ENCODE data around the gene SEPTIN3.
A peak's percentile ranks its signal among the peaks of the same experiment; 100 is the strongest.
"Not testable (repeated sequence)": the region's sequence is repeated elsewhere in the genome, so short reads cannot be mapped to it uniquely, and the experiment has no call there.

The SEPTIN3 gene

DNA sequence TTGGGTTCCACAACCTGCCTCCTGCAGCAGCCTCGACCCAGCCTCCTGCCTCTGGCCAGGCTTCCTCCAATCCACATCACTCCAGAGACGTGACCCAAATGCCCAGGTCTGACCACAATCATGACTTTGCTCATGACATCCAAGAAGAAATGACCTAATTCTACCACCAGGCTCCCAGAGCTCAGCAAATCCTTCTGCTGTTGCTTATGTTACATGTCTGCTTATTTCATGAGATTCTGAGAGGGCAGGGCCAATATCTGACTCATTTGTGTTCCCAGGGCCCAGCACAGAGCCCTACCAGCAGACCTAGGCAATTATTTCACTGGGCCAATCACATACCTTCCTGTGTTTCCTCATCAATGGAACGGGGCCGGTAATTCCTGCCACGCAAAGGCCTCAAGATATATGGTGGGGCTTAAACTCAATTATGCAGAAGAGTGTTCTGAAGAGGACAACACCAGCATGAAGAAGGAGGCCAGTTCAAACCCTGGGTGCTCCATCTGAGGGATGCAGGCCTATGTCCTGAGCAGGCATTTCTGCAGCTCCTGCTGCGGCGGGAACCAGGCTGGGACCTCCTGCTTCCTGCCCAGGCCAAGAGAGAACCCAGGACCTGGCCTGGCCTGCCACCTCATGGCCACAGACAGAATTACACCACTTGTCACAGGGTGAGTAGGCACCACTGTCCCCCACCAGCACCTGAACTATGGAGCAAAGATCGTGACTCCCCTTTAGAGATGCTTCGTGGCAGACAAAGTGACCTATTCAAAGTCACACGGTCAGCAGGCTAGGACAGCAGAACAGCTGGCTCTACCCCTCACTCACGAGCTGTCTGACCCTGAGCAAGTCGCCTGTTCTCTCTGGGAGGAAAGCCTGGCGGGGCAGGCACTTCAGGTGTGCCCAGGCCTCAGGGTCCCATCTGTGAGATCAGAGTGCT is 28.1 kb upstream of the SEPTIN3 start:
- TF ChIP-seq, protein P1, sequence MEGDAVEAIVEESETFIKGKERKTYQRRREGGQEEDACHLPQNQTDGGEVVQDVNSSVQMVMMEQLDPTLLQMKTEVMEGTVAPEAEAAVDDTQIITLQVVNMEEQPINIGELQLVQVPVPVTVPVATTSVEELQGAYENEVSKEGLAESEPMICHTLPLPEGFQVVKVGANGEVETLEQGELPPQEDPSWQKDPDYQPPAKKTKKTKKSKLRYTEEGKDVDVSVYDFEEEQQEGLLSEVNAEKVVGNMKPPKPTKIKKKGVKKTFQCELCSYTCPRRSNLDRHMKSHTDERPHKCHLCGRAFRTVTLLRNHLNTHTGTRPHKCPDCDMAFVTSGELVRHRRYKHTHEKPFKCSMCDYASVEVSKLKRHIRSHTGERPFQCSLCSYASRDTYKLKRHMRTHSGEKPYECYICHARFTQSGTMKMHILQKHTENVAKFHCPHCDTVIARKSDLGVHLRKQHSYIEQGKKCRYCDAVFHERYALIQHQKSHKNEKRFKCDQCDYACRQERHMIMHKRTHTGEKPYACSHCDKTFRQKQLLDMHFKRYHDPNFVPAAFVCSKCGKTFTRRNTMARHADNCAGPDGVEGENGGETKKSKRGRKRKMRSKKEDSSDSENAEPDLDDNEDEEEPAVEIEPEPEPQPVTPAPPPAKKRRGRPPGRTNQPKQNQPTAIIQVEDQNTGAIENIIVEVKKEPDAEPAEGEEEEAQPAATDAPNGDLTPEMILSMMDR (conservative IDR thresholded peaks at IDR 0.05; ENCODE audit: low read depth), result peak; percentile 80
- H3K27ac ChIP-seq, result peak overlapping the region; percentile 80
- peak; percentile 46 for DNase-seq (ENCODE audit: low spot score)
- ChIA-PET CTCF (interaction anchor here (0.6 to 1.7 kb wide), 10 partner anchors 16 to 1828 kb away, joined by 3 to 7 read pairs (median 4); partner anchors contain the start of gene MEI1), POLR2A (ENCODE audit: low non-redundant PET) (no interaction called here)

DNA sequence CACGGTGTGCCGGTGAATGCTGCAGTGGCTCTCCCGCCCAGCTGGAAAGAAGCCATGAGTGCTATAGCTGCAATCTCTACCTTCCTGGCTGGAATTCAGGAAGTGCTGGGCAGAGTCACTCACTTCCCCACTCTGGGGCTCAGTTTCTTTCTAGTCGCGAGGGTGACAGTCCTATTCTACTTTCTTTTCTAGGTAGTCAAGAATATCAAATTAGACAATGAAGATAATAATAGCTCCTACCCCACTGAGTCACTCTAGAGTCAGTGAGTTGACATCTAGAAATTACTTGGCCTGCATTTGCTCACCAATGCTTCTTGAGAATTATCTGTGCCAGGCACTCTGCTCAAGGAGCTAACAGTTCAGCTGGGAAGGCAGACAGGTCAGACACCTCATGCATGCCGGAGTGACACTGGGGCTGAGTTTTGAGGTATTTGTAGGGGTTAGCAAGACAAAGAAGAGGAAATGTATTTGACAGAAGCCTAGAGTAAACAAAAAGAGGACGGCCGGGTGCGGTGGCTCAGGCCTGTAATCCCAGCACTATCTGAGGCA is 25.5 kb upstream of the SEPTIN3 start:
- POLR2A ChIA-PET (ENCODE audit: low non-redundant PET), result no interaction called here
- peak overlapping the region; percentile 59 for H3K27ac ChIP-seq

DNA sequence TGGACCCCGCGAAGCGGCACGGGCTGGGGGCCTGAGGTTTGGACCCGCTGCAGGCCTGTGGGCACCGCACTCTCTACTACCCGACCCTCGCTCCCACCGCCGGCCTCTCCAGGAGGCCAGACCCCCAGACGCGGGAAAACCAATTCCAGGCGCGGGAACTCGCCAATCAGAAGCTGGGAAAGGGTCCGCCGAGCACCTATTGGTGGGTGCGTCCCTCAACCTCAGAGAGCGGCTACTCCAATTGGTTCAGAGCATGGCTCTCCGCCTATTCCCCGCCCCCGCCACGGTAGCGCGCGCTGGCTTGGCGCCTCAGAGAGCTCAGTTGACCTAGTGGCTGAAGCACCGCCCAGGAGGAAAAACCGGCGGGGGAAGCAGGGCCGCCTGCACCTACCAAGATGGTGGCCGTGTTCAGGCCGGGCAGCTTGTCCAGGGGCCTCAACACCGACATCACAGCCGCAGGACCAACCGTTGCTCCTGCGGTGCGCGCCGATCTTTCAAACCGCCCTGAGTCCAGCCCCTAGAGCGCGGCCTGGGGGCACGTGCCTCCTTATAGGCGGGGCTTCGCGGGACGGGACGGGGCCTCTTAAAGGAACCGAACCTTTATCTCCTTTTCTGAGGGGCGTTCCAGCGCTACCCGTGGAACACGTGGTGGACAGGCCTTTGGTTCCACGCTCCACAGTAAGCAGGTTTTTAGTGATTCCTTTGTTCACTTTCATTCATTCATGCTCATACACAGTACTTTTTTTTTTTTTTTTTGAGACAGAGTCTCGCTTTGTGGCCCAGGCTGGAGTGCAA is 22.4 kb upstream of the SEPTIN3 start, which contains the start of gene CENPM:
TSS of gene CENPM (minus strand) at position 524 of the 795 bp plus-strand sequence. CDS start at position 448, 76 bp downstream.
- TF ChIP-seq, protein P1 (conservative IDR thresholded peaks at IDR 0.05; ENCODE audit: low read depth), result no peak
- POLR2A ChIA-PET (ENCODE audit: low non-redundant PET), result interaction anchor here (0.6 kb wide), 1 partner anchor 961 kb away, joined by 3 read pairs; no protein-coding TSS in a partner anchor
- peak within 1 kb of the TSS; percentile 88 for H3K27ac ChIP-seq
- CTCF ChIA-PET, result interaction anchor here (0.6 to 1.0 kb wide), 2 partner anchors 21 to 123 kb away, joined by 3 read pairs; no protein-coding TSS in a partner anchor
- peak; percentile 86 for DNase-seq (ENCODE audit: low spot score)

More for the DNA sequence above, 25.5 kb upstream of the SEPTIN3 start:
- CTCF ChIA-PET, result interaction anchor here (1.8 kb wide), 1 partner anchor 247 kb away, joined by 8 read pairs; no protein-coding TSS in a partner anchor
- no peak for DNase-seq (ENCODE audit: low spot score)
- TF ChIP-seq, protein P1 (conservative IDR thresholded peaks at IDR 0.05; ENCODE audit: low read depth), result no peak

DNA sequence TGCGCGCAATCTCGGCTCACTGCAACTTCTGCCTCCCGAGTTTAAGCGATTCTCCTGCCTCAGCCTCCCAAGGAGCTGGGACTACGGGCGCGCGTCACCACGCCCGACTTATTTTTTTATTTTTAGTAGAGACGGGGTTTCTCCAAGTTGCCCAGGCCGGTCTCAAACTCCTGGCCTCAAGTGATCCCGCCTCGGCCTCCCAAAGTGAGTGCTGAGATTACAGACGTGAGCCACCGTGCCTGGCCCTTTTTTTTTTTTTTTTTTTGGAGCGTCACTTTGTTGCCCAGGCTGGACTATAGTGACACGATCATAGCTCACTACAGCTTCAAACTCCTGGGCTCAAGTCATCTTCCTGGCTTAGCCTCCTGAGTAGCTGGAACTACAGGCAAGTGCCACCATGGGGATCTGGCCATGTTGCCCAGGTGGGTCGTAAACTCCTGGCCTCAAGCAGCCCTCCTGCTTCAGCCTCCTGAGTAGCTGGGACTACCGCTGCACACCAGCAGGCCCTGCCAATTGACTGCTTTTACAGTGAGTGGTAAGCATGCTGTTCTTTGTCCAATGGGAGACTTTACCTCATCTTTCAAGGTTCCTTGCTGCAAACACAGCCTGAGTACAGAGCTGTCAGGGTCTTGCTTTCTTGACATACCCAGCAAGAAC is 21.7 kb upstream of the SEPTIN3 start:
- DNase-seq (ENCODE audit: low spot score), result no peak
- TF ChIP-seq, protein P1 (conservative IDR thresholded peaks at IDR 0.05; ENCODE audit: low read depth), result no peak
- POLR2A ChIA-PET (ENCODE audit: low non-redundant PET), result no interaction called here
- CTCF ChIA-PET, result interaction anchor here (0.6 kb wide), 1 partner anchor 123 kb away, joined by 3 read pairs; no protein-coding TSS in a partner anchor
- H3K27ac ChIP-seq, result peak overlapping the region; percentile 88

DNA sequence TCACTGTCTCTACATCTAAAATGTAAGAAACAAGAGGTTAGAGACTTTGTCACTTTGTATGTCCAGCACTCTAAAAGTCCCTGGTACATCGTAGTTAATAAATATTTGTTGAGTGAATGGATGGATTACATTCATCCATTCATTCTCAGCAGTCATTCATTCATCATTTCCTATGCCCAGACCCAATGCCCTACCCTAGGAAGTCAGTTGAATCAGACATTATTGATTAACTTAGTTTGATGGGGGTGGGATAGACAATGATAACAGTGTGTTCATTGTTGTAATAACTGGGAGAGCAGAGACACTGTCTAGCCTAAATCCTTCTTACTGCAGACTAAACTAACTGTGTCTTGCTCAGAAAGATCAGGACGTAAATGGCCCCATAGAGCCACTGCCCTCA is 21.1 kb upstream of the SEPTIN3 start:
- POLR2A ChIA-PET (ENCODE audit: low non-redundant PET), result no interaction called here
- DNase-seq (ENCODE audit: low spot score), result no peak
- TF ChIP-seq, protein P1 (conservative IDR thresholded peaks at IDR 0.05; ENCODE audit: low read depth), result no peak
- CTCF ChIA-PET, result no interaction called here
- no peak overlapping the region for H3K27ac ChIP-seq

DNA sequence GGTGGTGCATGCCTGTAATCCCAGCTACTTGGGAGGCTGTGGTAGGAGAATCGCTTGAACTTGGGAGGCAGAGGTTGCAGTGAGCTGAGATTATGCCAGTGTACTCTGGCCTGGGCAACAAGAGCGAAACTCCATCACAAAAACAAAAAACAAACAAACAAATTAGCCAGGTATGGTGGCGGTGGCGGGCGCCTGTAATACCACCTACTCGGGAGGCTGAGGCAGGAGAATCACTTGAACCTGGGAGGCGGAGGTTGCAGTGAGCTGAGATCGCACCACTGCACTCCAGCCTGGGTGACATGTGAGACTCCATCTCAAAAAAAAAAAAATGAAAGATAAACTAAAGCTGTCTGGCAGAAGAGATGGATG is 20.3 kb upstream of the SEPTIN3 start:
- POLR2A ChIA-PET (ENCODE audit: low non-redundant PET); CTCF ChIA-PET; DNase-seq (ENCODE audit: low spot score); H3K27ac ChIP-seq: not testable (repeated sequence)
